Nephron (organoid): ENCODE measurements around the gene PHLDB3.

Experiments used
- H3K27ac Mint-ChIP-seq, 3 experiments: 2 replicates each; pipeline ENCODE4 v1.8.0; 2020; ENCODE audit warnings: mixed read lengths in 3 of 3, mild to moderate bottlenecking in 2 of 3, moderate library complexity in 1 of 3
- H3K27me3 Mint-ChIP-seq: 2 replicates; pipeline ENCODE4 v1.8.0; 2021; ENCODE audit warnings: low read depth, mild to moderate bottlenecking, moderate library complexity, mixed read lengths
- H3K36me3 Mint-ChIP-seq: 2 replicates; pipeline ENCODE4 v1.8.0; 2020; ENCODE audit warnings: low read depth, mixed read lengths
- H3K4me1 Mint-ChIP-seq: 2 replicates; pipeline ENCODE4 v1.8.0; 2020; ENCODE audit warnings: mixed read lengths
- H3K4me3 Mint-ChIP-seq, 3 experiments: 2 replicates each; pipeline ENCODE4 v1.8.0; 2020; ENCODE audit warnings: mild to moderate bottlenecking in 3 of 3, mixed read lengths in 3 of 3, moderate library complexity in 2 of 3
- H3K9me3 Mint-ChIP-seq: 2 replicates; pipeline ENCODE4 v1.8.0; 2020; ENCODE audit warnings: mixed read lengths
- TF ChIP-seq, protein P1 (sequence below), 3 experiments: fragments of 200-600 bp; sonication (generic); IDR thresholded peaks; one replicate each; pipeline ENCODE4 v1.5.0; 2021; ENCODE audit warnings: antibody characterized with exemption in 3 of 3; ENCODE audit not compliant: unreplicated experiment in 3 of 3

The PHLDB3 gene

GRCh38 chr19:43533546-43534304, 29.2 kb upstream of the PHLDB3 start:
- H3K4me3 Mint-ChIP-seq: peak overlapping the region; percentile 90 to 96 (median 92)
- H3K27me3 Mint-ChIP-seq: no peaks in the 10 kb centered on the region
- peak overlapping the region; percentile 97 to 100 (median 98) for H3K27ac Mint-ChIP-seq
- H3K36me3 Mint-ChIP-seq: peaks cover 26% of the 10 kb centered on the region
- H3K9me3 Mint-ChIP-seq: peaks cover 4% of the 10 kb centered on the region
- TF ChIP-seq, protein P1, sequence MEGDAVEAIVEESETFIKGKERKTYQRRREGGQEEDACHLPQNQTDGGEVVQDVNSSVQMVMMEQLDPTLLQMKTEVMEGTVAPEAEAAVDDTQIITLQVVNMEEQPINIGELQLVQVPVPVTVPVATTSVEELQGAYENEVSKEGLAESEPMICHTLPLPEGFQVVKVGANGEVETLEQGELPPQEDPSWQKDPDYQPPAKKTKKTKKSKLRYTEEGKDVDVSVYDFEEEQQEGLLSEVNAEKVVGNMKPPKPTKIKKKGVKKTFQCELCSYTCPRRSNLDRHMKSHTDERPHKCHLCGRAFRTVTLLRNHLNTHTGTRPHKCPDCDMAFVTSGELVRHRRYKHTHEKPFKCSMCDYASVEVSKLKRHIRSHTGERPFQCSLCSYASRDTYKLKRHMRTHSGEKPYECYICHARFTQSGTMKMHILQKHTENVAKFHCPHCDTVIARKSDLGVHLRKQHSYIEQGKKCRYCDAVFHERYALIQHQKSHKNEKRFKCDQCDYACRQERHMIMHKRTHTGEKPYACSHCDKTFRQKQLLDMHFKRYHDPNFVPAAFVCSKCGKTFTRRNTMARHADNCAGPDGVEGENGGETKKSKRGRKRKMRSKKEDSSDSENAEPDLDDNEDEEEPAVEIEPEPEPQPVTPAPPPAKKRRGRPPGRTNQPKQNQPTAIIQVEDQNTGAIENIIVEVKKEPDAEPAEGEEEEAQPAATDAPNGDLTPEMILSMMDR (IDR thresholded peaks at IDR 0.05; ENCODE audit: unreplicated experiment in 3 of 3): no peak
- peaks cover 10% of the 10 kb centered on the region for H3K4me1 Mint-ChIP-seq

GRCh38 chr19:43532962-43533545, 28.5 kb upstream of the PHLDB3 start, which contains the start of gene ZNF575:
Gene ZNF575, plus strand, starts transcription at chr19:43533188. Its CDS starts 1,235 bp downstream, at chr19:43534423.
- Mint-ChIP-seq H3K4me1 (peaks cover 10% of the 10 kb centered on the region), H3K4me3 (peak within 1 kb of the TSS; percentile 90 to 96 (median 92)), H3K9me3 (no peaks in the 10 kb centered on the region), H3K36me3 (peaks cover 20% of the 10 kb centered on the region), H3K27me3 (no peaks in the 10 kb centered on the region), H3K27ac (peak within 1 kb of the TSS; percentile 97 to 100 (median 99))
- TF ChIP-seq, protein P1 (IDR thresholded peaks at IDR 0.05; ENCODE audit: unreplicated experiment in 3 of 3): no peak

DNA sequence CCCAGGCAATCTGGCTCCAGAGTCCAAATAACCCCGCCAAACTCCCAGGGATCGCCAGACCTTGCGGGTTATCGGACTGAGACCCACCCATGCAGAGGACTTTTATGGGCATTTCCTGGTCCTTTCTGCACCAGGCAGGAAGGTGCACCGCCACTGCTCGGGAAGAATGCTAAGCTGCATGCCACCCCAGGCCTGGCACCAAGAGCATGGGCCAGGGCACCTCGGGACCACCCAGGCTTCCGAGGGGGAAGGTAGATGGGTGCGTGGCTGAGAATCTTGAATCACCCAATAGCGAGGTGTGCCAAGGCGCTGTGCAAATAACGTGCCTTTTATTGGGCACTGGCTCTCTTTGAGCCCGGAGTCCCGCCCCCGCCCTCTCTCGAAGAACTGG, 28.0 kb upstream of the PHLDB3 start:
- no peaks in the 10 kb centered on the region for H3K9me3 Mint-ChIP-seq
- H3K36me3 Mint-ChIP-seq: peaks cover 16% of the 10 kb centered on the region
- peaks cover 10% of the 10 kb centered on the region for H3K4me1 Mint-ChIP-seq
- peak overlapping the region; percentile 97 to 100 (median 99) for H3K27ac Mint-ChIP-seq
- H3K4me3 Mint-ChIP-seq: peak overlapping the region; percentile 88 to 92 (median 90)
- TF ChIP-seq, protein P1 (IDR thresholded peaks at IDR 0.05; ENCODE audit: unreplicated experiment in 3 of 3): no peak
- no peaks in the 10 kb centered on the region for H3K27me3 Mint-ChIP-seq

- TF ChIP-seq, protein P1 (IDR thresholded peaks at IDR 0.05; ENCODE audit: unreplicated experiment in 3 of 3): no peak
- no peaks in the 10 kb centered on the region for H3K36me3 Mint-ChIP-seq
- H3K9me3 Mint-ChIP-seq: no peaks in the 10 kb centered on the region
- H3K4me3 Mint-ChIP-seq: peak overlapping the region; percentile 66 to 90 (median 75)
- H3K27ac Mint-ChIP-seq: peak overlapping the region; percentile 41 to 80 (median 43)
- H3K27me3 Mint-ChIP-seq: no peaks in the 10 kb centered on the region
- peaks cover 17% of the 10 kb centered on the region for H3K4me1 Mint-ChIP-seq
These were observed 23.5 kb upstream of the PHLDB3 start for GRCh38 chr19:43527860-43528622.

- TF ChIP-seq, protein P1 (IDR thresholded peaks at IDR 0.05; ENCODE audit: unreplicated experiment in 3 of 3): no peak
- Mint-ChIP-seq H3K36me3 (no peaks in the 10 kb centered on the region), H3K27ac (peak within 1 kb of the TSS; percentile 80 to 89 (median 86)), H3K27me3 (no peaks in the 10 kb centered on the region), H3K4me3 (peak within 1 kb of the TSS; percentile 90 to 94 (median 94)), H3K9me3 (no peaks in the 10 kb centered on the region), H3K4me1 (peaks cover 17% of the 10 kb centered on the region)
These were observed 22.6 kb upstream of the PHLDB3 start, which contains the start of gene ETHE1 for GRCh38 chr19:43526884-43527859. Gene ETHE1, minus strand, starts transcription at chr19:43527201. Its CDS starts 24 bp downstream, at chr19:43527177.
